Muscle of back (tissue), 13 donors: ENCODE results near the gene CFHR5. TPM values are rescaled to one million over a fixed set of nuclear protein-coding genes. Genes with fewer than 3 reads are reported as not detected.
"Not testable (repeated sequence)": the region's sequence is repeated elsewhere in the genome, so short reads cannot be mapped to it uniquely, and the experiment has no call there.

Source experiments
- DNase-seq, 3 donors: peaks; one replicate each; pipeline versions ENCODE4 v3.0.0 to v3.0.0-alpha.2; 2013
- long read RNA-seq, 9 donors: transcript quantifications; one replicate each; lab custom pipeline, GENCODE V29; 2026
- polyA plus RNA-seq, 10 donors: library from polyadenylated mRNA; unstranded; fragments of 120-200 nt; gene quantifications; one replicate each; pipeline ENCODE4 v1.2.1, GENCODE V29; 2013; ENCODE audit not compliant: insufficient read length in 10 of 10

The CFHR5 gene
- not detected for polyA plus RNA-seq
- long read RNA-seq, donor 1, result 0 reads
- long read RNA-seq, donor 2, result 0 reads
- long read RNA-seq, donor 3, result 0 reads
- long read RNA-seq, donor 4, result 0 reads
- long read RNA-seq, donor 5, result 0 reads
- long read RNA-seq, donor 6, result 0 reads
- long read RNA-seq, donor 7, result 0 reads
- long read RNA-seq, donor 8, result 0 reads
- long read RNA-seq, donor 9, result 0 reads

- DNase-seq, result no peak
These were observed at the start of gene CFHR5 for GRCh38 chr1:196977278-196977677. CFHR5 (plus strand) TSS chr1:196977556; CDS start chr1:196977665, 109 bp downstream.

DNA sequence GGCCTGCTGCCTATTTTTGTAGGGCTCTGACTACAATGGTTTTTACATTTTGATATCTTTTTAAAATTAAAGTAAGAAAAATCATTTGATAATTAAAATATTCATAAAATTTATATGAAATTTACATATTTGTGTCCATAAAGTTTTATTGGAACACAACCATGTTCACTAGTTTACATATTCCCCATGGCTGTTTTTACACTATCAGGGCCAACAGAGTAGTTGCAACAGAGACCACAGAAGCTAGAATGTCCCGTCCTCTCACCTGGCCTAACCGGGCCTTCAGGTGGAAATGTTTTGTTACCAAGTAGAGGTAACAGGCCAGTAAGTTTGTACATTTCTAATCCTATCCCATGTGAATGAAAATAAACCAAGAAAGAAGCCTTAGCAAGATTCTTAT, 44.5 kb upstream of the CFHR5 start:
- DNase-seq, result not testable (repeated sequence)

DNA sequence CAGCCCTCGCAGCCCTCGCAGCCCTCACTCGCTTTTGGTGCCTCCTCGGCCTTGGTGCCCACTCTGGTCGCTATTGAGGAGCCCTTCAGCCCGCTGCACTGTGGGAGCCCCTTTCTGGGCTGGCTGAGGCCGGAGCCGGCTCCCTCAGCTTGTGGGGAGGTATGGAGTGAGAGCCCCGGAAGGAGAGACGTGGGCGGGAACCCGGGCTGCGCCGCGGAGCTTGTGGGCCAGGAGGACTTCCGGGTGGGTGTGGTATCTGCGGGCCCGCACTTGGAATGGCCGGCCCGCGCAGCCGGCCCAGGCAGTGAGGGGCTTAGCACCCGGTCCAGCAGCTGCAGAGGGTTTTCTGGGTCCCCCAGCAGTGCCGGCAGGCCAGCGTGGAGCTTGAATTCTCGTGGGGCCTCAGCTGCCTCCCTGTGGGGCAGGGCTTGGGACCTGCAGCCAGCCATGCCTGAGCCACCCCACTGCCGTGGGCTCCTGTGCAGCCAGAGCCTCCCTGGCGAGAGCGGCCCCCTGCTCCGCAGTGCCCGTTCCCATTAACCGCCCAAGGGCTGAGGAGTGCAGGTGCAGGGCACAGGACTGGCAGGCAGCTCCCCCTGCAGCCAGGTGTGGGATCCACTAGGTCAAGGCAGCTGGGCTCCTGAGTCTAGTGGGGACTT, 43.7 kb upstream of the CFHR5 start:
- no peak for DNase-seq

DNA sequence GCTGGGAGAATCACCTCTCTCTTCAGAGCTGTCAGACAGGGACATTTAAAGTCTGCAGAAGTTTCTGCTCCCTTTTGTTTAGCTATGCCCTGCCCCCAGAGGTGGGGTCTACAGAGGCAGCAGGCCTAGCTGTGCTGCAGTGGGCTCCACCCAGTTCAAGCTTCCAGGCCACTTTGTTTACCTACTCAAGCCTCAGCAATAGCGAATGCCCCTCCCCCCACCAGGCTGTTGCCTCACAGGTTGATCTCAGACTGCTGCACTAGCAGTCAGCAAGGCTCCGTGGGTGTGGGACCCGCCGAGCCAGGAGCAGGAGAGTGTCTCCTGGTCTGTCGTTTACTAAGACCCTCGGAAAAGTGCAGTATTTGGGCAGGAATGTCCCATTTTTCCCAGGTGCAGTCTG, 35.9 kb upstream of the CFHR5 start:
- not testable (repeated sequence) for DNase-seq

DNA sequence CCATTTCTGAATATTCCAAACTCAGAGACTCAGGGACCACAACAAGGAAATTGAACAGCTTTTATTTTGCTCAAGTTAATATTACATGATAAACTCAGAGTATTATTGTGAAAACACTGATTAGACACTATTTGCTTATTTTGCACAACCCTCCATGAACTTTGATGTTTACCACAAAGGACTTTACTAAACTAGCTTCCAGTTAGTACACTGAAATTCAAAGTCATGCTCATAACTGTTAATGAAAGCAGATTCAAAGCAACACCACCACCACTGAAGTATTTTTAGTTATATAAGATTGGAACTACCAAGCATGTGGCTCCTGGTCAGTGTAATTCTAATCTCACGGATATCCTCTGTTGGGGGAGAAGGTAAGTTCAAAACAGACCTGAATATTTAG, 33.8 kb upstream of the CFHR5 start, which contains the start of gene CFHR2:
Gene CFHR2 (plus strand): TSS at position 171 of the 400 bp plus-strand sequence. CDS start 143 bp downstream, at position 314.
- not testable (repeated sequence) for DNase-seq

- no peak for DNase-seq
These were observed 25.5 kb upstream of the CFHR5 start for GRCh38 chr1:196951711-196952394.

DNA sequence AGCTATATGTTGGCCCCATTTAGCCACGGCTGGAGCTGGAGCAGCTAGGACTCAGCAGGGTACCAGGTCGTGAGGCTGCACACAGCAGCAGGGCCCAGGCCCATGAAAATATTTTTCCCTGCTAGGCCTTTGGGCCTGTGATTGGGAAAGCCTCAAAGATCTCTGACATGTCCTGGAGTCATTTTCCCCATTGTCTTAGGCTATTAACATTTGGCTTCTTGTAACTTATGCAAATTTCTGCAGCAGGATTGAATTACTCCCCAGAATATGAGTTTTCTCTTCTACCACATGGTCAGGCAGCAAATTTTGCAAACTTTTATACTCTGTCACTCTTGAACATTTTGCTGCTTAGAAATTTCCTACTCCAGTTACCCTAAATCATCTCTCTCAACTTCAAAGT, 22.6 kb upstream of the CFHR5 start:
- no peak for DNase-seq

GRCh38 chr1:196955926-196956325, 21.4 kb upstream of the CFHR5 start:
- DNase-seq, result no peak

- DNase-seq, result no peak
These were observed 16.5 kb upstream of the CFHR5 start for GRCh38 chr1:196960854-196961253.

- DNase-seq, result no peak
These were observed 7.2 kb upstream of the CFHR5 start for GRCh38 chr1:196970182-196970581.

DNA sequence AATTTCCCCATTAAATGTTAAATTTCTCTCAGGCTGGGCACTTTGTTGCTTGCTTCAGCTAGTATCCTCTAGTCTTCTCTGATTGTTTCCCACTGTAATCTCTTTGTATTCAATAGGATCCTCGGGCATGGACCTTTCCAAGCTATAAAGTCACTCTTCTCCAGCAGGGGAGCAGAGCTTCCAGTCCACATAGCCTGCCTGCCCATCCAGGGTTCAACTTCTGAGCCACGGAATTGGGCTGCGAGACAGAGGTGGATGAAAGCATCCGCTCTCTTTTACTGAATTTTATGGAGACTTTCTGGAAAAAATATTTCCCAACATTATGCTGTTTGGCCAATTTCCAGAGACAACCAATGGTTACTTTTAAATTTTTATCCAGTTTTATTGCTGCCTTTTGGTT, 1.1 kb upstream of the CFHR5 start:
- DNase-seq, result no peak

- DNase-seq, result no peak
These were observed 3.5 kb downstream of the CFHR5 start for GRCh38 chr1:196980859-196981258.

DNA sequence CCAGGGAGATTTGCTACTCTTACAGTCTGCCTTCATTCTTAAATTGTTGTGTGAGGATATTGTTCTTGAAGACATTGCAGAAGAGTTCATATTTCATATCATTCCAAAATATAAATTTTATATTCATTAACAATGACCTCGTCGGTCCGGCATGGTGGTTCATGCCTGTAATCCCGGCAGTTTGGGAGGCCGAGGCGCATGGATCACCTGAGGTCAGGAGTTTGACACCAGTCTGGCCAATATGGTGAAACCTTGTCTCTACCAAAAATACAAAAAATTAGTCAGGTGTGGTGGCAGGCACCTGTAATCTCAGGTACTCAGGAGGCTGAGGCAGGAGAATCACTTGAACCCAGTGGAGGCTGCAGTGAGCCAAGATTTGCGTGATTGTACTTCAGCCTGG, 4.9 kb downstream of the CFHR5 start:
- not testable (repeated sequence) for DNase-seq

GRCh38 chr1:196991919-196992651, 14.7 kb downstream of the CFHR5 start:
- DNase-seq, result not testable (repeated sequence)

DNA sequence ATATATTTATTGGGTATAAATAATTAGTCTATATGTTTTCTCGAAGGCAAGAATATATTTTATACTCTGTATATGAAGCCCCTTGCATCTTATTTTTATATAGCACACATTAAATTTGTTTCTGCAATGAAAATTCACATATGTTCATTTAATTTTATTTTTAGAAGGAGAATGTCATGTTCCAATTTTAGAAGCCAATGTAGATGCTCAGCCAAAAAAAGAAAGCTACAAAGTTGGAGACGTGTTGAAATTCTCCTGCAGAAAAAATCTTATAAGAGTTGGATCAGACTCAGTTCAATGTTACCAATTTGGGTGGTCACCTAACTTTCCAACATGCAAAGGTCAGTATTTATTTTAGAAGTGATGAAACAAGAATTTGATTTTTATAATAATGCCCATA, 16.6 kb downstream of the CFHR5 start:
- DNase-seq, result no peak

GRCh38 chr1:196997423-196997822, 20.1 kb downstream of the CFHR5 start:
- peak in 2 of 3 donors; percentile 14 to 57 for DNase-seq

DNA sequence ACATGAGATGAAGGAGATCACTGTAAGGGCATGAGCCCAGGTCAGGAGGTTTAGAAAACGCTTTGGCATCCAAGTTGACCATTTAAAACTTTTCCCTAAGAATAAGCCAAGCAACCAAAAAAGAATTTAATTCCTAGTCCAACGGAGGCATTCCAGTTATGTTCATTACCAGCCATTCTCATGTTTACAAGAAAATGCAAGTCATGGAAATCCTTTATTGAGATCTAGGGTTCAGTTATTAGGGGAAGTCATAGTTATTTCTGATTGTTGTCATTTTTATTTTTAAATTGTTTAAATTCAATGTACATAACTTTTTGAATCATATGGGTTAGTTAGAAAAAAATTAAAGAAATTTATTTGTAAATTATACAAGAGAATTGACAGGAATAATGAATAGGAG, 24.5 kb downstream of the CFHR5 start:
- no peak for DNase-seq

DNA sequence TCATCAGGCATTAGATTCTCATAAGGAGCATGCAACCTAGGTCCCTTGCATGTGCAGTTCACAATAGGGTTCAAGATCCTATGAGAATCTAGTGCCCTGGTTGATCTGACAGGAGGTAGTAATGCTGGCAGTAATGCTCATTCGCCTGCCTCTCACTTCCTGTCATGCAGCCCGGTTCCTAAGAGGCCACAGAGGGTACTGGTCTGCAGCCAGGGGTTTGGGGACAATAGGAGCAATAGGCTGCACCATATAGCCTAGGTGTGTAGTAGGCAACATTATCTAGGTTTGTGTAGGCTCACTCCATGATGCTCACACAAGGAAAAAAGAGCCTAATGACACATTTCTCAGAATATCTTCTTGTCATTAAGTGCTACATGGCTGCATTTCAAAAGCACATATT, 25.8 kb downstream of the CFHR5 start:
- DNase-seq, result no peak

- DNase-seq, result no peak
These were observed 31.5 kb downstream of the CFHR5 start for GRCh38 chr1:197008861-197009260.

DNA sequence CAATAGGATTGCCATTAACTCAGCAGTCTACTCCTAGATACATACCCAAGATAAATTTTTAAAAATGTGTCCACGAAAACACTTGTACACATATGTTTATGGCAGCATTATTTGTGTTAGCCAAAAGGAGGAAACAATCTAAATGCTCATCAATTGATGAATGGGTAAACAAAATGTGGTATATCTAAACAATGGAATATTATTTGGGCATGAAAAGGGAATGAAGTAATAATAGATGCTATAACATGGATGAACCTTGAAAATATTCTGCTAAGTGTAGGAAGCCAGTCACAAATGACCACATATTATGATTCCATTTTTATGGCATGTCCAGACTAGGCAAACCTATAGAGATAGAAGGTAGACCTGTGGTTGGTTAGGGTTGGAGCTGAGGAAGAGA, 34.3 kb downstream of the CFHR5 start:
- no peak for DNase-seq

DNA sequence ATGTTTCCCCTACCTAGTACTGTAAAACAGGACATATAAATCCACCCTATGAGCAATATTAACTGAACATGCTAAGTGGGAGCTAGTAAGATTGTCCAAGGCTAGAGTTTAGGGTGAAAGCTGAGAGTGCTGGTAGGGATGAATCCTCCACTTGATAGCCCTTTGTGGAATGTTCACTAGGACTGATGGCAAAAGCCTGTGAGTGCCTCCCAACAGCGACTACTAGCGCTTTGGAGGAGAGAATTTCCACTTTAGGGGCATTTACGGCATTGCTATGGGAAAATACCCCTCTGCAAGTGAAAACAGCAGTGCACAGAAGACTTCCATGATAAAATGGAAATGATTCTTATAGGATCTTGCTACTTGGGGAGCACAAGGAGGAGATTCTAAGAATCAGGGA, 35.9 kb downstream of the CFHR5 start:
- no peak for DNase-seq

DNA sequence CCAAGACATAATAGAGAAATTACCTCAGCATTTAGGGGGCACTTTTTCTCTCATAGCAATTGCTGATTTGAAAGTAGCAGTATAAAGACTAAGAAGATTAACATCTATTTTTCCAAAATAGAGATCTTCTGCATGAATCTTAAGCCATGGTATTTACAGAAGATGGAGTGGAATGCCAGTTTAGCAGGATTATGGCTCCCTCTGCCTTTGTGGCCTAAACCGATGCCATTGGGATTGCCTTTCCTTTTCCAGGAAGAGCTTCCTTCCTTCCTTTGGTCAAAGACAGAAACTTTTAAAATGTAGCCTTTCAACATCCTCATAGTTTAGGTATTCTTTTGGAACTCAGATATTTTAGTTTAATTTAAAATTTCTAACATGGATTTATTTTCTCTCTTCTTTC, 39.4 kb downstream of the CFHR5 start:
- no peak for DNase-seq
